Measurements from ENCODE around the gene FUT8.

DNA sequence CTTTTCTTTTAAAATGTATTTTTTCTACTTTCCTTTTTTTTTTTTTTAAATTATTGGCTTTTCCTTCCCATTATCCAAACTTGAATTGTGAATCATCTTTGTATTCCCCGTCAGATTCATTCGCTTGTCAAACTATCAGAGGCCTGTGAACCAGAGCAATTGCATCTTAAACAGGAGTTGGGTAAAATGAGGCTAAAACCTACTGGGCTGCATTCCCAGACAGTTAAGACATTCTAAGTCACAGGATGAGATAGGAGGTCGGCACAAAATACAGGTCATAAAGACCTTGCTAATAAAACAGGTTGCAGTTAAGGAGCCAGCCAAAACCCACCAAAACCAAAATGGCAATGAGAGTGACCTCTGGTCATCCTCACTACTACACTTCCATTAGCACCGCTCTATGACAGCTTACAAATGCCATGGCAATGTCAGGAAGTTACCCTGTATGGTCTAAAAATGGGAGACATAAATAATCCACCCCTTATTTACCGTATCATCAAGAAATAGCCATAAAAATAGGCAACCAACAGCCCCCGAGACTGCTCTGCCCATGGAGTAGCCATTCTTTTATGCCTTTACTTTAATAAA is 19.9 kb downstream of the FUT8 start:
- no peak for TF ChIP-seq POLR2A (IDR thresholded peaks at IDR 0.05)
- TF ChIP-seq, protein P1, sequence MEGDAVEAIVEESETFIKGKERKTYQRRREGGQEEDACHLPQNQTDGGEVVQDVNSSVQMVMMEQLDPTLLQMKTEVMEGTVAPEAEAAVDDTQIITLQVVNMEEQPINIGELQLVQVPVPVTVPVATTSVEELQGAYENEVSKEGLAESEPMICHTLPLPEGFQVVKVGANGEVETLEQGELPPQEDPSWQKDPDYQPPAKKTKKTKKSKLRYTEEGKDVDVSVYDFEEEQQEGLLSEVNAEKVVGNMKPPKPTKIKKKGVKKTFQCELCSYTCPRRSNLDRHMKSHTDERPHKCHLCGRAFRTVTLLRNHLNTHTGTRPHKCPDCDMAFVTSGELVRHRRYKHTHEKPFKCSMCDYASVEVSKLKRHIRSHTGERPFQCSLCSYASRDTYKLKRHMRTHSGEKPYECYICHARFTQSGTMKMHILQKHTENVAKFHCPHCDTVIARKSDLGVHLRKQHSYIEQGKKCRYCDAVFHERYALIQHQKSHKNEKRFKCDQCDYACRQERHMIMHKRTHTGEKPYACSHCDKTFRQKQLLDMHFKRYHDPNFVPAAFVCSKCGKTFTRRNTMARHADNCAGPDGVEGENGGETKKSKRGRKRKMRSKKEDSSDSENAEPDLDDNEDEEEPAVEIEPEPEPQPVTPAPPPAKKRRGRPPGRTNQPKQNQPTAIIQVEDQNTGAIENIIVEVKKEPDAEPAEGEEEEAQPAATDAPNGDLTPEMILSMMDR (IDR thresholded peaks at IDR 0.05): no peak
